HG03025 (cell line): ENCODE results near the gene SYVN1.
"Not testable (repeated sequence)": the region's sequence is repeated elsewhere in the genome, so short reads cannot be mapped to it uniquely, and the experiment has no call there.

Experiments used
- ATAC-seq: cut with Tn5 transposase; IDR thresholded peaks from one replicate; pipeline ENCODE4 v1.9.1; 2021; ENCODE audit warnings: mild to moderate bottlenecking, moderate library complexity; ENCODE audit not compliant: unreplicated experiment, low FRiP score

The SYVN1 gene

DNA sequence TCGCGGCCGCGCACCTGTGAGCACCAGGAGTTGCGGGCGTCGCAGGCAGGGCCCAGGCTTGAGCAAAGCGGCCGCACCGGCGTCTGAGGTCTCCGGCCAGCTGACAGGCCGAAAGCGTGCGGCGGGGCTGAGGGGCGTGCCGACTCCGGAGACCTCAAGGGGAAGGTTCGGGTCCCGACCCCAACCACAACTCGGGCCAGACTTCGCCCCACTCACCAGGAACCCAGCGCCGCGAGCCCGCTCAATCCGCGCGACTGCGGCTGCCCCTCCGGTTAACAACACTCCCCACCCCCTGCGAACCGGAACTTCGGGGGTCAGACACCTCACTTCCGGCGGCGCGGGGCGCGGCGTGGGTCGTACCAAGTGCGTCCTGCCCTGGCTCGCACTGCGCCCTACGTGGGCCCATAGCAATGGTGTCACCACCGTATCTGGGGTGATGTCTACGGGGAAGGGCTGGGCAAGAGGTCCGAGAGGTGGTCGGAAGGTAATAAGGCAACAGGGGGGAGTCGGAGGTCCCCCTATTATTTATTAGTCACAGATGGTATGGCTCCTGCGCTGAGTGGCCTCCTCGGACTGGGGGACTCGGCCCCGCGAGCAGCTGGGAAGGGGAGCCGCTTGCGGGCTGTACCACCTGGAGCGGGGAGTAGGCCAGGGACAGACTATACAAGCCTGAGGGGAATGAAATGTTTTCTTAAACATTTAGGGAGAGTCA, at the start of gene SYVN1:
TSS of gene SYVN1 (minus strand) at position 280 of the 712 bp plus-strand sequence. CDS start 918 bp downstream, outside the sequence.
- ATAC-seq = peak; percentile 48

DNA sequence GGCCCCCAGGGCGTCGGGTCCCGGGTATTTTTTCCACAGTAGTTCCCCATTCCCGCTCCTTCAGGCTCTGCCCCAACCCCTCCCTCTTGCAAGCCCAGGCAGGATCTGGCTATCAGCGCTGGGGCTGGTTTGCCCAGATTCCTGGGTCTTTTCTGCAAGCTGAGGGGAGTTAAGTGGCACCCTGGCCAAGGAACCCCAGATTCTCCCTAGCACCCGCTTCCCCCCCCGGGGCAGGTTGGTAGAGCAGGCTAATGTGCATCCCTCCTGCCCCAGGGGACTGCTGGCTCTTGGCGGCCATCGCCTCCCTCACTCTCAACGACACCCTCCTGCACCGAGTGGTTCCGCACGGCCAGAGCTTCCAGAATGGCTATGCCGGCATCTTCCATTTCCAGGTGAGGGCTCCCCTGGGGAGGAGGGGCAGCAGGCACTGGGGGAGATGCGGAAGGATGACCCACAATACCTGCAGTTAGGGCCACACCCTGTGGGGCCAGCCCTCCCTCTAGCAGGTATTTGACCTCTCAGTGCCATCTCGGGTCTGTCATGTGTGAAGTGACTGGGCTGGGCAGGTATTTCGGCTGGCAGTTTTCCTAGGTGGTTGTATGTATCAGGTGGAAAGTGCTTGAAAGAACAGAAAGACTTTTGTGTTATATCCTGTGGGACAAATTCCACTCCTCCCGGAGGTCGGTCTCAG, 49.0 kb upstream of the SYVN1 start:
- ATAC-seq = no peak

DNA sequence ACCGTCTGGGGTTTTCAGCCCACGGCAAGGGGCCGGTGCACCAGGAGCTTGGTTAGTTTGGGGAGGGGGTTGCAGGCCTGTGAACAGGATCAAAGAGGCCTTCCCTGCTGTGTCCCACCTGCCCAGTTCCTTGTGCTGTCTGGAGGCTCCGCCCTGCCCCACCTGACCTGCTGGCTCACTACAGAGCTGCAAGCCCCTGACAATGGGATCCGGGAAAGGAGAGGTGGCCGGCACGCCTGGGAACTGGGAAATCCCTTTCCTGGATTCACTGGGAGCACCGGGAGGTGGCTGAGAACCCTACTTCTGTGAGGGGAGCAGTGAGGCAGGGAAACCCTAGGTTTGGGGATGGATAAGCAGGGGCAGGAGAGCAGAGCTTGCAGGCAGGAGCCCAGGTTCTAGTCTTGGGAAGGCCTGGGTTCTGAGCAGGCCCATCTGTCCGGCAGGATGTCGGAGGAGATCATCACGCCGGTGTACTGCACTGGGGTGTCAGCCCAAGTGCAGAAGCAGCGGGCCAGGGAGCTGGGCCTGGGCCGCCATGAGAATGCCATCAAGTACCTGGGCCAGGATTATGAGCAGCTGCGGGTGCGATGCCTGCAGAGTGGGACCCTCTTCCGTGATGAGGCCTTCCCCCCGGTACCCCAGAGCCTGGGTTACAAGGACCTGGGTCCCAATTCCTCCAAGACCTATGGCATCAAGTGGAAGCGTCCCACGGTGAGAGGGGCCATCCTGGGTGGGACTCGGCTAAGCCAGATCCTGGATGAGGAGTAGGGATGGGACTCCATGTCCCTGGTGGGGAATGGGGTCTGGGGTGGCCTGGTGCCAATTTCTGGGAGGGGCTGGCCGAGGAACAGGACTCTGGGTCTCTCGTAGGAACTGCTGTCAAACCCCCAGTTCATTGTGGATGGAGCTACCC, 48.2 kb upstream of the SYVN1 start:
- ATAC-seq = no peak

DNA sequence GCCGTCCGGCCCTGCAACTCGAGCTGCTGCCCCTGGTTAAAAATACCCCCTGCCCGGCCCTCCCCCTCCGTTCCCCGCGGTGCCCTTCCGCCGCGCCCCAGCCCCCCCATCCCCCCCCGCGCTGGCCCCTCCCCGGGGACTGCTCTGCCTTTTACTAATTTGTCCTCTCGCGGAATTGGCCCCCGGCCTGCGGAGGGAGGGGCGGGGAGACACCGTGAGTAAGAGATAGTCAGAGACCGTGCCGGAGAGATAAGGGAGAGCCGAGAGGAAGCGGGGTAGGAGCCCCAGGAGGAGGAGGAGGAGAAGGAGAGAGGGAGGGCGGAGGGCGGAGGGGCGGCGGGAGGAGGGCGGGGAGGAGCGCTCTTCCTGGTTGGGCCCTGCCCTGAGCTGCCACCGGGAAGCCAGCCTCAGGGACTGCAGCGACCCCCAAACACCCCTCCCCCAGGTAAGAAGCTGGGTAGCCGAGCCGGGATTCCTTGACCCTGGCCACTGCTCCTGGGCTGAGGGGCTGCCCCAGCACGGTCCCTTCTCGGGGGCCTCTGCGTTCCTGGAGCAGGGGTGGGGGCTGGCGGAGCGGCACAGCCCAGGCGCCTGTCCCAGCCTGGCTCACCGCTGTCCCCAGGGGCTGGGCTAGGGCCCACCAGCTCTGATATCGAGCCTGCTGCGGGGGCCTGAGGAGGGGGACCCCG, 47.4 kb upstream of the SYVN1 start, which contains the start of gene CAPN1:
TSS of gene CAPN1 (plus strand) at position 360 of the 689 bp plus-strand sequence. CDS start 774 bp downstream, outside the sequence.
- peak; percentile 48 for ATAC-seq

DNA sequence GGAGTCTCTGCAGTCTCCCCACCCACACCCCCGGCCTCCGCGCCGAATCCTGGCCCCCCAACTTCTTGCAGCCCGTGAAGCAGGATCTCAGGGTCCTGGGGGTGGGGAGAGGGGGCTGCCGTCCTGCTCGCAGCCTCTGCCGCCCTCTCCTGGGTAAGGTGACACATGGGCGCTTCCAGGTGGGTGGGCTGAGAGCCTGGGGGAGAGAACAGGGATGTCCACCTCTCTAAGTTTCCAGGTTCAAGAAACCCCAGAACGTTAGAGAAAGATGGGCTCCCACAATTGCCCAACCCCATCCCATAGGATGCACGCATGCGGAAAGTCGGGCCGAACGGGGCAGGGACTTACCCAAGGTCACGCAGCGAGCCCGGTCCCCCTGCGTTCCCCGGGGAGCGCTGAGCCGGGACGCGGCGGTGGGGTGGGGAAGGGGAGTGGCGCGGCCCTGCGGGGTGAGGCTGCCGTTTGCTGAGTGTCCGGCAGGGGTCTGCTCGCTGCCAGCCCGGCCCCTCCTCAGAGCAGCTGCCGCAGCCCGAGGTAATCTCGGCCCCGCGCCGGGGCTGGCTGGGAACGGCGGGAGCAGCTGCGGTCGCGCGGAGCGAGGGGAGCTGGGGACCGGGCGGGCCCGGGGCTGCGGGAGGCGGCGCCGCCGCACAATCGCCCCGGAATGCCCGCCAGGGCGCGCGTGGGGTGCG, 46.7 kb upstream of the SYVN1 start:
- peak; percentile 42 for ATAC-seq

- ATAC-seq = not testable (repeated sequence)
Measured at GRCh38 chr11:65174571-65175010, 40.3 kb upstream of the SYVN1 start.

DNA sequence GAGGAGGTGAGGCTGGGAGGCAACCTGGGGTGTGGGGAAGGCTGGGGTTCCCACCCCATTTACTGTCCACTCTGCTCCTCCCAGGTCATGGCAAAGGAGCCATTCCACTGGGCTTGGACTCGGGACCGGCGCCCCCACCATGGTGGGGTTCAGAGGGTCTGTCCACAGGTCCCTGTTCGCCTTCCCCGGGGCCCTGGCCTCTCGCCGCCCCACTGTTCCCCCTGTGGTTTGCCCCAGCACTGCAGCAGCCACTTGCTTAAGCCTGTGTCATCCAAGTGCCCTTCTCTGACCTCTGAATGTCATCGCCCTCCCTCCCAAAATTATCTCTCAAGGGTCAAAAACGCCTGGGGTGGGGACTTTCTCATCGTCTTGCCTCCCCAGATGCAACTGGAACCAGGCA, 38.3 kb upstream of the SYVN1 start:
- ATAC-seq = no peak

GRCh38 chr11:65170058-65170534, 35.8 kb upstream of the SYVN1 start, which contains the start of gene SPDYC:
Gene SPDYC (plus strand): TSS chr11:65170233. CDS start chr11:65171358, 1,125 bp downstream.
- ATAC-seq = no peak

DNA sequence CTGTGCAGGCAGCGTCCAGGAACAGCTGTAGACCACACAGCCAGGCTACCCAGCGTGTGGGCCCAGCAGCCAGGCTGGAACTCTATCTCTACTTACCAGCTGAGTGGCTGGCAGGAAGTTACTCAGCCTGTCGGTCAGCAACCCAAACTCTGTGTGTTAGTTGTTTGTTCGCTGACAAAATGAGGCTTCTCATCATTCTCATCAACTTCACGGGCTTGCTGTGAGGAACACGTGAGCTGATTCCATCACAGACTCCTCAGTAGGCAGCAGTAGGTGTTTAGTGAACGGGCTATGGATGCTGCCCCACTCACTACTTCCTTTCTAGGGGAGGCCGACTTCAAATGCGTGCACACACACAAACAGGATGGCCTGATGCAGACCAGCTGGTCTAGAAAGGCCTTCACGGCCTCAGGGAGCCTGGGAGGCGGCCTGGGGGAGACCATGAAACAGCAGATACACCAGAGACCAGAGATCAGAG, 34.9 kb upstream of the SYVN1 start:
- ATAC-seq = no peak

DNA sequence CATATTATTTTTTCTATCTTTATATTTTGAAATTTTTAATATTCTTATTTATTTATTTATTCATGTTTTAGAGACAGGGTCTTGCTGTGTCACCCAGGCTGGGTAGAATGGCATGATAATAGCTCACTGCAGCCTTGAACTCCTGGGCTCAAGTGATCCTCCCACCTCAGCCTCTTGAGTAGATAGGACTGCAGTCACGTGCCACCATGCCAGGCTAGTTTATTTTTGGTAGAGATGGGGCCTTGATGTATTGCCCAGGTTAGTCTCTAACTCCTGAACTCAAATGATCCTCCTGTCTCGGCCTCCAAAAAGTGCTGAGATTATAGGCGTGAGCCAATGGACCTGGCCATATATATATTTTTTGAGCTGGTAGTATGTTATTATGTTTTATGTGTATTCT, 33.3 kb upstream of the SYVN1 start:
- no peak for ATAC-seq

DNA sequence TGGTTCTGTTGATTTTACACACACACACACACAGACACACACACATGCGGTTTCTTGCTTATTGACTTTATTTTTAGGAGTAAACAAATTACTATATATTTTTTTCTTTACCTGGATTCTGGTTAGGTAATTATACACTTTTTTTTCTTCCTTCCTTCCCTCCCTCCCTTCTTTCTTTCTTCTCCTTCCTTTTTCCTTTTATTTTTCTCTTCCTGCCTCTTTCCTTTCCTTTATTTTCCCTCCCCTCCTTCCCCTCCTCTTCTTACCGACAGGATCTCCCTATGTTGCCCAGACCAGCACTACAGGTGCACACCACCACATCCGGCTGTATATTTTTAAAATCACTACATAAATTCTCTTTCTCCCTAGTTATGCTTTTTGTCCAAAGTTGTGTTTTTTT, 32.6 kb upstream of the SYVN1 start:
- no peak for ATAC-seq

- ATAC-seq = no peak
Measured at GRCh38 chr11:65165410-65166317, 31.3 kb upstream of the SYVN1 start.

GRCh38 chr11:65163684-65164083, 29.4 kb upstream of the SYVN1 start:
- no peak for ATAC-seq

DNA sequence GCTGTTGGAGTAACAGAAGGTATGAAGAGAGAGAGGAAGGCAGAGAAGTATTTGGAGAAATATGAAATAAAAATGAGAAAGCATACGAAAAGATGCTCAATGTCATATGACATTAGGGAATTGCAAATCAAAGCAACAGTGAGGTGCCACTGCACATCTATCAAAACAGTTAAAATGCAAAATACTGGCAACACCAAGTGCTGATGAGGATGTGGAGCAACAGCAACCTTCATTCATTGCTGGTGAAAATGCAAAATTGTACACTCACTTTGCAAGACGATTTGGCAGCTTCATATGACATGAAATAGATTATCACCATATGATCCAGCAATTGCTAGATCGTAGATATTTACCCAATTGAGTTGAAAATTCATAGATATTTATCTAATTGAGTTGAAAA, 26.3 kb upstream of the SYVN1 start:
- no peak for ATAC-seq

DNA sequence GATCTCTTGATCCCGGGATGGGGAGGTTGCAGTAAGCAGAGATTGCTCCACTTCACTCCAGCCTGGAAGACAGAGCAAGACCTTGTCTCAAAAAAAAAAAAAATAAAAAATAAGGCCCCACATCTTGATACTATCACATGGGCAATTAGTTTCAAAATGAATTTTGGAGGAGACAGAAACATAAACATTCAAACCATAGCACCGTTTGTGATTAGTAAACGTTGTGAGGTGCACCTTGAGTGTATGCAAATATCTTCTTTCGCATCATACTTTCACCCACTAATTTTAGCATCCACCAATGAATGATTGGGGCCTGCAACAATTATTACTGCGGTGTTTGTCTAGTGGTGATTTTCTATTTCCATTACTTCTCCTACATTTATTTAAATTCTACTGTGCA, 24.7 kb upstream of the SYVN1 start:
- ATAC-seq = no peak

GRCh38 chr11:65157336-65157735, 23.0 kb upstream of the SYVN1 start:
- ATAC-seq = no peak

DNA sequence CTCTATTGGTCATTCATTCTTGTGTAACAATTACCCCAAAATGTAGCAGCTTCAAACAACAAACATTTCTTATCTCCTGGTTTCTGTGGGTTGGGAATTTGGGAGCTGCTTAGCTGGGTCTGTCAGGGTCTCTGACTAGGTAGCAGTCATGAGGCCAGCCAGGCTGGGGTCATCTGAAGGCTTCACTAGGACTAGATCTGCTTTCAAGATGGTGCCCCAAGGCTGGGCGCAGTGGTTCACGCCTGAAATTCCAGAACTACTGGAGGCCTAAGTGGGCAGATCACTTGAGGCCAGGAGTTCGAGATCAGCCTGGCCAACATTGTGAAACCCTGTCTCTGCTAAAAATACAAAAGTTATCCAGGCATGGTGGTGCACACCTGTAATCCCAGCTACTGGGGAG, 22.6 kb upstream of the SYVN1 start:
- no peak for ATAC-seq

DNA sequence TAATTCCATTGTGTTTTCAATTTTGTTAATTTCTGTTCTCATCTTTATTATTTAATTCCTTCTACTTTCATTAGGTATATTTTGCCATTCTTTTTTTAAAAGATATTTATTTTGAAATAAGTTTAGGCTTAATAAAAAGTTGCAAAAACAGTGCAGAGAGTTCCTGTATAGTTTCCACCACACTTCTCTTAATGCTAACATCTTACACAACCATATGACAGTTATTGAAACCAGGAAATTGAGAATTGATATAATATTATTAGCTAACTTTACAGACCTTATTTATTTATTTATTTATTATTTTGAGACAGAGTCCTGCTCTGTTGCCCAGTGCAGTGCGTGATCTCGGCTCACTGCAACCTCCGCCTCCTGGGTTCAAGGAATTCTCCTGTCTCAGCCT, 21.9 kb upstream of the SYVN1 start:
- no peak for ATAC-seq
